Vagina (tissue), 2 donors: ENCODE measurements around the gene OPHN1.

Experiments used
- CTCF ChIP-seq, 3 experiments: fragments of 450-650 bp in 2 of 3; fragments of 200-600 bp in 1 of 3; sonication (generic) in 1 of 3; IDR thresholded peaks; one replicate each; pipeline ENCODE4 v1.5.1; 2017 to 2019; ENCODE audit warnings: antibody characterized with exemption in 3 of 3, mild to moderate bottlenecking in 2 of 3, moderate library complexity in 2 of 3
- POLR2AphosphoS5 ChIP-seq, 2 donors: sonication (generic); formaldehyde crosslinking; IDR thresholded peaks; one replicate each; pipeline ENCODE4 v1.9.0; 2017; ENCODE audit warnings: antibody characterized with exemption in 2 of 2, mild to moderate bottlenecking in 2 of 2, low read depth in 1 of 2; ENCODE audit not compliant: insufficient read depth in 1 of 2

- TF ChIP-seq CTCF (IDR thresholded peaks at IDR 0.05) (no peak), POLR2AphosphoS5 (IDR thresholded peaks at IDR 0.05; ENCODE audit: insufficient read depth in 1 of 2, low read depth in 1 of 2) (no peak)
Measured at GRCh38 chrX:68261060-68261672, 172.1 kb downstream of the OPHN1 start.
